ENCODE data around the gene ACOX3.
A peak's percentile ranks its signal among the peaks of the same experiment; 100 is the strongest.
"Not testable (repeated sequence)": the region's sequence is repeated elsewhere in the genome, so short reads cannot be mapped to it uniquely, and the experiment has no call there.

ACOX3 gene

DNA sequence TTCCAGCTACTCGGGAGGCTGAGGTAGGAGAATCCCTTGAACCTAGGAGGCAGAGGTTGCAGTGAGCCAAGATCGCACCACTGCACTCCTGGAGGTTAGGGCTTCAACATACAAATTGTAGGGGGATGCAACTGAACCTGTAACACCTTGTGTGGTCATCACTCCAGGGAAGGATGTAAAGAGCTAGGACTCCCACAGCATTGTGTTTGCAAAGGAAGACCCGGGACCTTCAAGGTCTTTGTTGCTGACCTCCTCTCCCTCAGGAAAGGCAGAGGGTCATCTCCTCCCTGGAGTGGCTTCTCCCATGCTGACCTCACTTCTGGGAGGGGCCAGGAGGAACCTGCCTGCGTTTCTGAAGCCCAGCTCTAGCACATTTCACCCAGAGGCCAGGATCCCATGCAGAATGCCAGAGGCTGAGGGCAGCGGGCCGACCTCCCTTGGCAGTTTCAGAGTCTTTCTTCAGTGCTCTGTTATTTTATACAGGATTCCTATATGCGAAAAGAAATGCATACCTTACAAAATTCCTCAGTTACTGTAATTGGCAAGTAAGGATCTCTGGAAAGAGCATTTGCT, 90.8 kb downstream of the ACOX3 start:
- no peak for DNase-seq

DNA sequence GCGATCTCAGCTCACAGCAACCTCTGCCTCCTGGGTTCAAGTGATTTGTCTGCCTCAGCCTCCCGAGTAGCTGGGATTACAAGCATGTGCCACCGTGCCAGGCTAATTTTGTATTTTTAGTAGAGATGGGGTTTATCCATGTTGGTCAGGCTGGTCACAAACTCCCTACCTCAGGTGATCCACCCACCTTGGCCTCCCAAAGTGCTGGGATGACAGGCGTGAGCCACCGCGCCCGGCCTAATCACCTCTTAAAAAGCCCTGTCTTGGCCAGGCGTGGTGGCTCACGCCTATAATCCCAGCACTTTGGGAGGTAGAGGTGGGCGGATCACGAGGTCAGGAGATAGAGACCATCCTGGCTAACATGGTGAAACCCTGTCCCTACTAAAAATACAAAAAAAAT, 91.3 kb downstream of the ACOX3 start:
- not testable (repeated sequence) for DNase-seq

DNA sequence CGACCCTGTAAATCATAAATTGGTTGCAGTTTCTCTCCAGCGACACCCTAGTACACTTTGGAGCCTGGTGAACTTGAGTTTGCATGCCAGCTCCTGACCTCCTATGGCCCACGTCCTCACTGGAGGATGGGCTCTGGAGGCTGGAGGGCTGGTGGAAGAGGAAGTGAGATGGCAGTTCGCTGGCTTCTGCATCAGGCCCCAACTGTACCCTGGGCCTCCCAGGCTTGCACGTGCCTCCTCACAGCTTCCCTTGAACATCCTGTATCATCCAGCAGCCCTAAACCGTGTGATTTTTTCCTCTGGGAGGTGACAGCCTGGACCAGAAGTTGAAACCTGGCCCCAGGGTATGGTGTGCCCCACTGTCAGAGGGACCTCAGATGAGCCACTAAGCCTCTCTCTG, 92.5 kb downstream of the ACOX3 start:
- peak; percentile 57 to 77 (median 76) for DNase-seq

DNA sequence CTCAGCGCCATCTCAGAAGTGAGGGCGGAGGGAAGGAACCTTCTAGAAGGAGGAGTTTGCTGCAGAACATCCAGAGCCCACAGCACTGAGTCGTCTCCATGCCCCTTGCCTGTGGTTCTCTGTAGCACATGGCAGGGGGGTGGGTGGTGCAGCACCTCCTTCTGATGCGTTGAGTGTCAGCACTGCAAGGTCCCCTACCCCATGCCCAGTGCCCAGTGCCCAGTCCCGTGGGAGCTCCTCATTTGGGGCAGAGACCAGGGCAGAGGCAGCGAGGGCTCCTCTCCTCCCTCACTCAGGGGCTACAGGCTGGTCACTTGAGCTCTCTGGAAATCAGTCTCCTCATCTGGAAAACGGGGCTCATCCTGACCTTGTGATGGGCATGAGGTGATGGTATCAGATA, 92.9 kb downstream of the ACOX3 start:
- DNase-seq, result no peak

DNA sequence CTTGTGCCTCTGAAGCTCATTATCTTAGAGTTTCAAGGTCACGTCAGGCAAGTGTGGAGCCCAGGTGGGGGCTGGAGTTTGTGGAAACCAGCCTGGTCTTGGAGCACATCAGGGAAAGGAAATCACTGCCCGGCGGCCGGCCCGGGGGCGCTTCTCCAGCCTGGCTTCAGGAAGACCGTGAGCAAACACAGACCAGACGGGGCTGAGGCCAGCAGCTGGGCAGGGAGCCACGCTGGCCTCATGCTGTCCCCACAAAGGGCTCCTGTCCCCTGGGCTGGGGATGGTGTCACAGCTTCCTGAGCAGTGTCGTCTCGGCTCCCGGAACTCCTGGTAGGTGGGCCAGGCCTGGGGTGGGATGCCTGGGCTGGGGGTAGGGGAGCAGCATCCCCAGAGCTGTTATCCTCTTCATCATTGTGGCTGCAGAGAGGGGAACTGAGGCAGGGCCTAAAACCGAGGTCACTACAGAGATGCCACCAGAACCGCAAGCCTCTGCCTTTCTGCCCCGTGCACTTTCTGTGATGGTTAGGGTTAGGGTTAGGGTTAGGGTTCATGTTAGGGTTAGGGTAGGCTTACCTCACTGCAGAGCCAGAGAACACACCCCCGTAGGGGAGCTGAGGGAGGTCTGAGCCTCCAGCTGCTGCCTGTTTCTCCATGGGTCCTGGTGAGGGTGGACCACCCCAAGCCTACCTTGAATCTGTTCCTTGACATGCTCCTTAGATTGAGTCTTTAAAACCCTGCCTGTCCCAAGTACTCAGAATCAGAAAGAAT, 93.5 kb downstream of the ACOX3 start:
- no peak for DNase-seq

DNA sequence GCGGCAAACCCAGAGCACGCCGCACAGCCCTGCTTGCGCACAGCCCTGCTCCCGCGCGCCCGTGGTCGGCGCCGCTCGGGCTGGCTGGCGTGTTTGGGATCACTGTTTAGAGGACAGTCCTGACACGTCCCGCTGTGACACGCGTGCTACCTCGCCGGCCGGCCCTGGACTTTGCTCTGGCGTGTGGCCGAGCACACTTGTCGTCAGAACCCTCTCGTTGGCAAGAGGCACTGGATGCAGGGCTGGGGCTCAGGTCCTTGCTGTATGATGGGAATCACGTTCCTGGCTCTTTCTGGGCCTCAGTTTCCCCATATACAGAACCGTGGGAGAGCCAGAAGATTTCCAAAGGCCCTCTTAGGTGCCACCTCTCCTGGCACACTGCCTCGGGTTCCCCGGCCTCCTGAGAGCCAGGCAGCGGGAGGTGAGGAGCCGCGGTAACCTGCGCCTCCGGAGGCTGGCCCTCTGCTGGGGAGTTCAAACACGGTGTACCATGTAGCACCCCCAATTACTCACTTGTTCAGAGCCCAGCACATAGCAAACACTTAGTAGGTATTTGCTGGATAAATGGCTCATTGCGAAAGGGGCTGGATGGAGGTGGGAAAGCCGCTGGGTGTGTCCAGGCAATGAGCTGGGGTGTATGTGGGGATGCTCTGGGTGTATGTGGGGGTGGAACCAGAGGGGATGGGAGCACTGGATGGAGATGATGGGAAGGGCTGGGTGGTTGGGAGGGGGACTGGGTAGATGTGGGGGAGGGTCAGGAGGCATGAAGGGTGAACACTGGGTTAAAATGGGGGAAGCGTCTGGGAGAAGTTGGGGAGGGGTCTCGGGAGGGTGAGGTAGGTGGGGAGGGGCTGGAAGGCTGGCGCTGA, 94.3 kb downstream of the ACOX3 start:
- DNase-seq, result no peak

DNA sequence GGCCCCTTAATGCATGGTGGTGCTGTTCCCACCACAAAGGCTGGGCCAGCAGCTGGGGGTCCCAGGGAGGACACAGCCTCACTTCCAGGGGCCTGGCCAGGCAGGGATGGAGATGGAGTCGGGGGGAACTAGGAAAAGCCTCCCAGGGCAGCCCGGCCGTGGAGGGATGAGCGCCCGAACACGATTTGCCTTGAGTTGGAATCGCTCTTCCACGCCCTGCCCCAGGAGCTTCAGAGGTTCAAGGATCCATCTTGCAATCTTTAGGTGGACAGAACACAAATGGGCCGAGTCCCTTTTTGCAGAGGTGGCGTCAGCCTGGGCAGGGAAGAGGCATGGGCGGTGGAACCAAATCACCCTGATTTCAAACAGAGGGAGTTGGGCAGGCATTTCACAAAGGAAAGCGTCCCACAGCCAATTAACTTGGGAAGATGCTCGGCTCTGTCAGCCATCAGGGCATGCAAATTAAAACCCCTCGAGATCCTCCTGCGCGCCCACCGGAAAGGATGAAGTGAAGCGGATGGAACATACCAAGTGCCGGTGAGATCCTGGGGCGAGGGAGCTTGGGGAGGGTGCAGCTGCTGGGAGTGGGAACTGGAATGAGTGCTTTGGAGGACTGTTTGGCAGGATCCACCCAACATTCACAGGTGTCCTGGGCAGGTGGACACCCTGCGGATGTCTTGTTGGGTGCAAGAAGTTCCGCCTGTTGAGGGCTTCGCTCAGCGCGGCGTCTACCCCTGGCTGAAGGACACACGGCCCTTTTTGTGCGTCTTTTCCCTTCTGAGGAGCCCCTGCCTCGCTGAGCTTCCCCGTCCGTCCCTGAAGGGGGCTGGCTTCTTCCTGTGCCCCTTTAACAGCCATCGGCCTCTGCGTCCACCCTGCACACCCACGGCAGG, 95.2 kb downstream of the ACOX3 start:
- DNase-seq, result no peak

DNA sequence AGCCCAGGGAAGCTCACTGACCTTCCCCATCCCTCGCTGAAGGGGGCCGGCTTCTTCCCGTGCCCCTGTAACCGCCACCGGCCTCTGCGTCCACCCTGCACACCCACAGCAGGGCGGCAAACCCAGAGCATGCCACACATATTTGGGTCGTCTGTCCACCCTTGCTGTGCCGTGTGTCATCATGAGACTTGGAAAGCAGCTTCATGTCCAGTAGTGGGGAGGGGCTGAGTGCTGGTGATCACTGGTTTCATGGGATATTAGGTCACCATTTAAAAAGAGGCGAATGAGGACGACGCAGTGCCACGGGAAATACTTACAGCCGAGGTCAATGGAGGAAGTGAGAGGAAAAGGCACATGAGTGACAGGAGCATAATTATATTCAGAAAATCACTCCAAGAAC, 96.1 kb downstream of the ACOX3 start:
- DNase-seq, result peak; percentile 35 to 61 (median 40)

DNA sequence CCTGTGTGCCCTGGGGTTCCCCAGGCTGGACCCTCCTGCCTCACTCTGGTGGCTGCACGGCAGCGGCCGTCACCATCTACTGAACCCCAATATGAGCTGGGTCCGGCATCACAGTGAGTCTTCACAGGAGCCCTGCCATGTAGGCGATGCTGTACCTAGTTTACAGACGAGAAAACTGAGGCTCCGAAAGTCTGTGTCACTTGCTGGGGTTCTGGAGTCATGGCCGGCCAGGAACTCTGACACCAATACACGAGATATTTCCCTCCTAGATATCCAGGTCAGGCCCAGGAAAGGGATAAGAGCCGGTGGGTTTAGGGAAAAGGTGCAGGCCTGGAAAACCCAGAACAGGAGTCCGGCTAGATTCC, 96.6 kb downstream of the ACOX3 start:
- no peak for DNase-seq

DNA sequence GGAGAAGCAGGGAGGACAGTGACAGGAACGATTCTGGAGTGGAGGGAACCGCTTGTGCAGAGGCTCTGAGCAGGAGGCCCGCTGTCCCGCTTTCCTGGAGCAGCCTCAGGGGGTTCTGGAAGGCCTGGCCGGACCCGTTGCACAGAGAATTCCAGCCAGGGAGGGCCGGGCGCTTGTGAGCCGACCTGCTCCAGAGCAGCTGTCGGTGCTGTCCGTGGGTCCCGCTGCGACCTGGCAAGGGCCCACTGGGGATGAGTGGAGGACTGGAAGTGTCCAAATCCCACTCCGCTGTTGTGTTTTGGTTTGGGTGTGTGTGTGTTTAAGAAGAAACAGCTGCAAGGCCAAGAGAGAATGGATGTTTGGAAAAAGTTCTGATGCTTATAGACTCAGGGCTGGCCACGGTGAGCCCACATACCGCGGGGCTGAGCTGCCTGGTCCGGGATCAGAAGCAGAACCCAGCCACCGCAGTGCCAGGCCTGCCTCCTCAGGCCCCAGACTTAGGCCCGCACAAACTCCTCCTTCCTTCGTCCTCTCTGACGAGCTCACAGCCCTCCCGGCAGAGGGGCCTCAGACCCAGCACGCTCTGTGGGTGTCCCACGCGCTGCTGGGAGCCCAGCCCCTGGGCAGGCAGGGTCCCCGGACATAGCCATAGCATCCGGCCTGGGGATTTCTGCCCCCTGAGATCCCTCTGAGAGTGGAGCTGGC, 97.1 kb downstream of the ACOX3 start:
- DNase-seq, result no peak

DNA sequence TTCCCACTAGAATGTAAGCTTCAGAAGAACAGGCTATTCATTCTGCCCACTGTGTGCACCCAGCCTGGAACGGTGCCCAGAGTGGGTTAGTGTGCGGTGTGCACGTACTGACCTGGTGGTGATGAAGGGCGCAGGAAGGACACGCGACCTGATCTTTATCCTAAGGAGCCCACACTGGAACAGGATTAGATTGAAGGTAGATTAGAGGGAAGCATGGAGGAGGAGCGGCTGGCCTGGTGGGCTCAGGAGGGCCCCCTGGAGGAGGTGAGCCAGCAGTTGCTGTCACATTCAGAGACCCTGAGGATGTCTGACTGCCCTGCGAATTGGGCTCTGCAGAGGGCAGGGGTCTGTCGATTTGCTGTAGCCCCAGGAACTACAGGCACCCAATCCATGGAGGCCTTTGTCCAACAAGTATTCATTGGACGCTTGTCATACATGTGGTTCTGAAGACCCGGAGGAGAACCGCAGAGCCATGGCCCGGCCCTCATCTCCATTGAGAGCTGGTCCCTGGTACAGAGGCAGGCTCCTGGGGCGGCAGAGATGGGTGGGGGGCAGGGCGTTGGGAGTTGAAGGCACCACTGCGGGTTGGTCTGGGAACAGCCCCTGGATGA, 97.8 kb downstream of the ACOX3 start:
- DNase-seq, result no peak

DNA sequence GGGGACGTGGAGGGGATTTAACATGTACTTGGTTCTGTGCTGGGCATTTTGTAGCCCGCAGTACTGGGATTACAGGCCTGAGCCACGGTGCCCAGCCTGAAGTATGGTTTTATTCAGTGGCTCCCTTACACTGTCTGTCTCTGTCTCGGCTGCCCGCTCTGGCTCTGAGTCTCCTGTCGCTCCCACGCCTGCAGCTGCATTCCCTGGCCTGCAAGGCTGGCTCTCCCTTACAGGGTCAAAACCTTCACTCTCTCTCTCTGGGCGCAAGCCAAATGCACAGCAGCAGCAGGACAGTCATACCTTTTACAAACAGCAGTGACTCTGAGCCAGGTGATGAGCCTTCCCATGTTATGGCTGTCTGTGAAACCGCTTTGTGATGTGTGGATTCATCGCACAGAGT, 98.8 kb downstream of the ACOX3 start:
- no peak for DNase-seq

DNA sequence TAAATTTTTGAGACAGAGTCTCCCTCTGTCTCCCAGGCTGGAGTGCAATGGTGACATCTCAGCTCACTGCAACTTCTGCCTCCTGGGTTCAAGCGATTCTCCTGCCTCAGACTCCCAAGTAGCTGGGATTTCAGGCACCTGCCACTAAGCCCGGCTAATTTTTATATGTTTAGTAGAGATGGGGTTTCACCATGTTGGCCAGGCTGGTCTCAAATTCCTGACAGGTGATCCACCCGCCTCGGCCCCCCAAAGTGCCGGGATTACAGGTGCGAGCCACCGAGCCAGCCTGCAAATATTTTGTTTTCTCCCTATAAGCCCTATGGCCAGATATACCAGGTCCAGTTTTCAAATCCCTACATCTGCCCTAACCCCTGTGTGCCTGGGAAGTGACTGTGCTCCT, 99.2 kb downstream of the ACOX3 start:
- DNase-seq, result not testable (repeated sequence)

DNA sequence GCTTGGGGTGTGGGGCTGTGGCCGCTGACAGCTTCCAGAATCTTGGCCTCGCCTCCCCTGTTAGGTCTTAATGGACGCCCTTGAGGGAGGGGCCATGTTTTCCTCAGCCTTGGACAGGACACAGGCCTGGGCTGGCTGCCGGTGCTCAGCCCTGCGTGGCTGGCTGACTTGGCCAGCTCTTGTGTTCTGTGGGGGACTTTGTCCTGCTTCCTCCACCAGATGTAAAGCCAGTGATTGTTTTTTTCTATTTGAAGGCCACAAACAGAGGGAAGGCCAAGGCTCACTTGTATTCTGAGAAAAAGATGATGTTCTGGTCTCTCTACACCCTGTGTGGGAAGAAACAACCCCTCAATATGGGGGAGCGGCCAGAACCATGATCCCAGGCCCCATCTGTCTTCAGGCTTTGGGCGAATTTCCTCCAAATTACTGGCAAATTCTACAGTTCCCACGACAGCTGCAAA, 99.7 kb downstream of the ACOX3 start:
- no peak for DNase-seq

DNA sequence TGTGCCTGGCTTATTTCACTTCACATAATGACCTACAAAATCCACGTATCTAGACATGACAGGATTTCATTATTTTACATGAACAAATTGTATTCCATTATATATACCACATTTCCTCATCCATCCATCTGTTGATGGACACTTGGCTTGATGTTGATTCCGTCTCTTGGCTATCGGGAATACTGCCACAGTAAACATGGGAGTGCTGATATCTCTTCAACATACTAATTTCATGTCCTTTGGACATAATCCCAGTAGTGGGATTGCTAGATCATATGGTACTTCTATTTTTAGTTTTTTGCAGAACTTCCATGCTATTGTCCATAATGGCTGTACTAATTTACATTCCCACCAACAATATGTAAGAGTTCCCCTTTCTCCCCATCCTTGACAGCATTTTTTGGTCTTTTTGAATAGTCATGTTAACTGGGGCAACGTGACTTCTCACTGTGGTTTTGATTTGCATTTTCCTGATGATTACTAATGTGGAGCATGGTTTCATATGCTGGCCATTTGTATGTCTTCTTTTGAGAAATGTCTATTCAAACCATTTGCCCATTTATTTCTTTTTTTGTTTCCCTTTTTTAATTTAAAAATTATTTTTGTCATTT, 102.1 kb downstream of the ACOX3 start:
- peak; percentile 45 to 85 (median 64) for DNase-seq

DNA sequence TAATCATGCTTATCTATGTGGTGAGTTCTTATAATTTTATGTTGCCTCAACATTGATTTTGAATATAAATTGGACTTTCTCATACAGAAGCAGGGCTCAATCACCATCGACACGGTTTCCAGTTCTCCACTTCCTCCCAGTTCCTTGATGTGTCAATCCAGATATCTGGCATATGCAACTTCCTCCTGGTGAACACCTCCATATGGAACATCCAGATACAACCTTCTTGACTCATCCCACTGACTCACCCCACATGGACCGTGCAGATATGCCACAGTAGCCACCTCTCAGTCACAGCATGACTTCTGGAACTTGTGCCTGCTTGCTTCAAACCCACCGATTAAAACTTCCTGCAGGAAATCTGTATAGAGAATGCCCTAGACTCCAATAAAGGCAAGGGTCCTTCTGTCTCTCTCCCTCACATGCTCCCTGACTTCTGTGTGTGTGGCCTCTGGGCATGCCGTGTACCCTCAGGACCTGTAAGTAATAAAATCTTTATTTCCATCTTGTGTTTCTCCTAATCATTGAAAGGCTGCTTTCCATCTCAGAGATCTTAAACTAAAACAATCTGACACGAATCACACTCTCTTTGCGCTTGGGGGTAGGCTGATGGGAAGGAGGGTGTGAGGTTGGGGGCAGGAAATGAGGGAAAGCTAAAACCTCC, 104.0 kb downstream of the ACOX3 start:
- peak; percentile 68 to 88 (median 71) for DNase-seq

DNA sequence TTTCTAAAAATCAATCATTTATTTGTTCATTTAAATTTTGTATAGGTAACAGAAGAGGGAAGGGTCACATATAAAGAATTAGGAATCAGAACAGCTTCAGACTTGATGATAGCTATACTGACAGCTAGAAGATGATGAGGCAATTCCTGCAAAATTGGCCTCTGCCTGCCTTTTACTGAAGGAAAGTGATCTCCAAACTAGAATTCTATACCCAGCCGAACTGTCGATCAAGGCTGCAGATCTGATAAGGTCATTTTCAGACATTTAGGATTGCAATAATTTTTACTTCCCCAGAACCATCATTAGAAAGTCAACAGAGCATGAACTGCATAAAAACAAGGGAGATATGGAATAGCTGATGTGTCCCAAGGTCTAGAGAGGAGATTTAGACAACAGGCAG, 104.7 kb downstream of the ACOX3 start:
- DNase-seq, result no peak

DNA sequence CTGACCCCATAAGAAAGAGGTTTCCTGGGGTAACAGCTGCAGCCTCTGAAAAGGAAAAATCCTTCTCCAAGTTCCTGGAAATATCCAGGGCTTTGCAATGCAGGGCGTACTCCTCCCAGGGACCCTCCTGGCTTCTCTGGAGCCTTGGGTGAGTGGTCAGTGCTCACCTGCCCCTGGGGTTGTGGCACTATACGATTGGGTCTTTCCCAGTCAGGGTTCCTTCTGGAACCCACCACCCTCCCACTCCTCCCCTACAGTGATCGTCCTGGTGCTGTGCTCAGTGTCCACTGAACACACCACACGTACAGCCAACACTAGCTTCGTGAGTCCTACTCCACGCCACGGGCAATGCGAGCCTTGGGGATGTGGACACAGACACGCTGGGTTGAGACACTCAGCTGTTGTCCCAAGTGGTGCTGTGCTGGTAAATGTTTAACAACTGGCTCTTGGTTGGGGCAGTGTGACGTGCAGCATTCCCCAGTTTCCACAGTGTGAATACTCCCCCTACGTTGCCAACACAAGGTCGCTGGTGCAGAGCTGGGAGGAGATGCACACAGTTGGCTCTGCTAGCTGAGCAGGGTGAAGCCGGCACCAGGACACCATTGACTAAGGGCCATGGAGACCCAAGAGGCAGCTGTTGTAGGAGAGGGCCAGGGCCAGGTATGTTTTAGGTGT, 105.6 kb downstream of the ACOX3 start:
- no peak for DNase-seq

DNA sequence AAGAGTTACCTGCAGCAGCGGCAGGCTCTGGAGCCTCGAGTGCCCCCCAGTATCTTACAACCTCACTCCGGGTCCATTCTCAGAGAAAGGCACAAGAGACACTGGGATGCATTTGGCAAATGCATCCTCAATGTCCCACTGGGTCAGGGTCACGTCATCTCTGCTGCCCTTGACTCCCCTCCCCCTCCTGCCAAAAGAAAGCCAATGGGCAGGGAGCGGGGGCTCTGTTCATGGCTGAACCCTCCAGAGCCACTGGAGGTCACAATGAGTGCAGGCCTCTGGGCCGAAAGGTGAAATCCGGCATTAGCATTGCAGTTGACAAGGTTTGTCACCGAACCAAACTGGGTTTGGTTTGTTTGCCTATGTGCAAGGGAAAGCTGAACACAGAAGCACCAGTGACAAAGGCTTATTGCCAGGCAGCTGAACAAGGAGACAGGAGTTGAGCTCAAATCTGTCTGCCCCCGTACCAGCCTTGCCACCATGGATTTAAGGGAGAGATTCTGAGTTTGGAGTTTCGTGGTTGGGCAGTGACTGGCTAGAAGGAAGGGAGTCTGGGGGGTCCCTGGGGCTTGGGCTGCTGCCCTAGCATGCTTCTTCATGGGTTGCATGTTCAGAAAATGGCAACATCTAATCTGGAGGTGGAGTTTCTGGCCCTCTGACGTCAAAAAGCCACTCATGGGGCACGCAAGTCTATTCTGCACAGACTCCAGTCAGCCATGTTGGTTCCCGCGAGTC, 106.6 kb downstream of the ACOX3 start:
- no peak for DNase-seq
